WERI-Rb-1 (cell line): ENCODE data around the gene RABAC1.

Experiments
- DNase-seq: peaks from one replicate; pipeline ENCODE4 v3.0.0-alpha.2; 2020
- H3K27ac ChIP-seq: fragments of 250-450 bp; sonication (Bioruptor Pico); 2 replicates; pipeline ENCODE4 v1.5.1; 2020; ENCODE audit warnings: mild to moderate bottlenecking, moderate library complexity
- H3K27me3 ChIP-seq: fragments of 250-450 bp; sonication (Bioruptor Pico); 2 replicates; pipeline ENCODE4 v1.5.1; 2021; ENCODE audit warnings: mild to moderate bottlenecking, low read depth, moderate library complexity; ENCODE audit not compliant: insufficient read depth, severe bottlenecking
- H3K36me3 ChIP-seq: fragments of 250-450 bp; sonication (Bioruptor Pico); 2 replicates; pipeline ENCODE4 v1.5.1; 2020; ENCODE audit warnings: mild to moderate bottlenecking, moderate library complexity
- H3K4me3 ChIP-seq: 2 replicates; pipeline ENCODE4 v1.5.1; 2011; ENCODE audit warnings: low read depth, mild to moderate bottlenecking, control low read depth, low read length
- H3K9me3 ChIP-seq: fragments of 250-450 bp; sonication (Bioruptor Pico); 2 replicates; pipeline ENCODE4 v1.5.1; 2021; ENCODE audit warnings: mild to moderate bottlenecking, moderate library complexity; ENCODE audit not compliant: severe bottlenecking
- TF ChIP-seq, protein P1 (sequence below): IDR thresholded peaks from 2 replicates; pipeline ENCODE4 v1.5.1; 2011; ENCODE audit warnings: low read depth, mild to moderate bottlenecking, control low read depth, inconsistent platforms, low read length

Gene RABAC1

DNA sequence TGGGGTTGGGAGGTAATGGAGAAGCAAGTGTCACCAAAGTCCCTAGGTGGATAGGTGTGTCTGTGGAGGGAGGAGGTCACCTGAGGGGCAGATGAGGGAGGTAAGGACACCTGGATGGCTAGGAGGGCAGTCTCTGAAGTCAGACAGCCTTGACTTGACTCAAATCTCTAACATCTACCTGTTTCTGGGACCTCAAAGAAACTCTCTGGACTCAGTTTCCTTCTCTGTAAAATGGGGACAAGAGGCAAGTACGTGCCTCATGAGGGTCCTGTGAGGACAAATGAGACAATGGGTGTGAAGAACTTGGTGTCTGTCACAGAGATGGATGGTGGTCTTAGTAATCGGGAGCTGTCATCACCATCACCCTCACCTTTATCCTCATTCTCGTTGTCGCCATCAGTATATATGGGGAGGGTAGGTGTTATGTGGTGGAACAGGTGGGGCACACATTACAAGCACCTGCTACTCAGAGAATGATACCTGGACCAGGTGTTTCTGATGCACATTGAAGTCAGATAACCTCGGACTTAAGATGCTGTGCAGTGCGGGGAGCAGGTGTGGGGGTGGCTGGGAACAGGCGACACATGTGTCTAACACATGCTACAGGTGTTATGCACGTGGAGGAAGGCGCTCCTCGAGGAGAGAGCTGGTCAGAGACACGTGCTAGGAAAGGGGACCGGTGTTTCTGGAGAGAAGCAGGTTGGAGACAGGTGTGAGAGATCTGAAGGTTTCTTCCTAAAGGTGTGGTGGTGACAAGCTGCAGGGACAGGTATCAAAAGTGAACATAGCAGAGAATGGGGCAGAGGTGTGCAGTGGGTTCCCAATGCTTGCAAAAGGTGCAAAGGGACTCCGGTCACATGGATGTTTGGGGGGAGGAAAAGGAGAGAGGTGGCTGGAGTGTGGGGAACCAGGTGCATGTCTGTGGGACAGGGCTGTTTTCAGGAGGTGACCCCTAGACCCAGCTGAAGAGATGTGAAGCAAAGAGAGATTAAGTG lies 34.7 kb downstream of the RABAC1 start:
- TF ChIP-seq, protein P1, sequence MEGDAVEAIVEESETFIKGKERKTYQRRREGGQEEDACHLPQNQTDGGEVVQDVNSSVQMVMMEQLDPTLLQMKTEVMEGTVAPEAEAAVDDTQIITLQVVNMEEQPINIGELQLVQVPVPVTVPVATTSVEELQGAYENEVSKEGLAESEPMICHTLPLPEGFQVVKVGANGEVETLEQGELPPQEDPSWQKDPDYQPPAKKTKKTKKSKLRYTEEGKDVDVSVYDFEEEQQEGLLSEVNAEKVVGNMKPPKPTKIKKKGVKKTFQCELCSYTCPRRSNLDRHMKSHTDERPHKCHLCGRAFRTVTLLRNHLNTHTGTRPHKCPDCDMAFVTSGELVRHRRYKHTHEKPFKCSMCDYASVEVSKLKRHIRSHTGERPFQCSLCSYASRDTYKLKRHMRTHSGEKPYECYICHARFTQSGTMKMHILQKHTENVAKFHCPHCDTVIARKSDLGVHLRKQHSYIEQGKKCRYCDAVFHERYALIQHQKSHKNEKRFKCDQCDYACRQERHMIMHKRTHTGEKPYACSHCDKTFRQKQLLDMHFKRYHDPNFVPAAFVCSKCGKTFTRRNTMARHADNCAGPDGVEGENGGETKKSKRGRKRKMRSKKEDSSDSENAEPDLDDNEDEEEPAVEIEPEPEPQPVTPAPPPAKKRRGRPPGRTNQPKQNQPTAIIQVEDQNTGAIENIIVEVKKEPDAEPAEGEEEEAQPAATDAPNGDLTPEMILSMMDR = no peak
- DNase-seq = no peak
- H3K27me3 ChIP-seq = peaks cover 50% of the 10 kb centered on the region

DNA sequence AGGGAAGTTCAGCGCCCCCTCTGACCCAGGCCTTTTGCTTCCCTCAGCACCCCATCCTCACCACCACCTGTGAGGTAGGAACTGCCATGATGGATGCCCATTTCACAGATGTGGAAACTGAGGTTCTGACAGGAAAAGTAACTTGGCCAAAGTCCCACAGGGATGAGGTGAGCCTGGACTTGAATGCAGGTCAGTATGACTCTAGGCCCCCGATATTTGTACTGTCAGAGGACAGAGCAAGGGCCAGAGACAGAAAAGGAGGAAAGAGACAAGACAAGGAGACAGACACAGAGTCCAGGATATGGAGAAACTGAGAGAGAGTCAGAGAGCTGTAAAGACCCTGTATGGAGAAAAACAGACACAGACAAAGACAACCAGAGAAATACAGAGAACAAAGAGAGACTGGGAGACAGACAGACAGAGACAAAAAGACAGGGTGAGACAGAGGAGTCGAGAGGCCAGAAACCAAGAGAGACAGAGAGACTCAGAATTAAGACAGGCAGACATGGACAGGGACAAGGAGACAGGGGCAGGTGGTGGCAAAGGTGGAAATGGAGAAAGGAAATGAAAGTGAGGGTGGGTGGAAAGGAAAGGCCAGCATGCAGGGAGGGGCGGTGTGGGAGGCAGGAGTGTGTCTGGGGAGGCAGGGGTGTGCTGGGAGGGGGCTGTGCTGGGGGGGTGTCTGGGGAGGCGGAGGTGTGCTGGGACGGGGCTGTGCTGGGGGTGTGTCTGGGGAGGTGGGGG lies 35.9 kb downstream of the RABAC1 start:
- Histone ChIP-seq H3K36me3 (no peaks in the 10 kb centered on the region), H3K9me3 (no peaks in the 10 kb centered on the region), H3K27ac (no peak overlapping the region), H3K4me3 (no peak overlapping the region), H3K27me3 (peaks cover 43% of the 10 kb centered on the region)
- DNase-seq = no peak
- TF ChIP-seq, protein P1 = no peak

More for the DNA sequence above, 34.7 kb downstream of the RABAC1 start:
- Histone ChIP-seq H3K36me3 (no peaks in the 10 kb centered on the region), H3K27ac (no peak overlapping the region), H3K9me3 (no peaks in the 10 kb centered on the region), H3K4me3 (no peak overlapping the region)

DNA sequence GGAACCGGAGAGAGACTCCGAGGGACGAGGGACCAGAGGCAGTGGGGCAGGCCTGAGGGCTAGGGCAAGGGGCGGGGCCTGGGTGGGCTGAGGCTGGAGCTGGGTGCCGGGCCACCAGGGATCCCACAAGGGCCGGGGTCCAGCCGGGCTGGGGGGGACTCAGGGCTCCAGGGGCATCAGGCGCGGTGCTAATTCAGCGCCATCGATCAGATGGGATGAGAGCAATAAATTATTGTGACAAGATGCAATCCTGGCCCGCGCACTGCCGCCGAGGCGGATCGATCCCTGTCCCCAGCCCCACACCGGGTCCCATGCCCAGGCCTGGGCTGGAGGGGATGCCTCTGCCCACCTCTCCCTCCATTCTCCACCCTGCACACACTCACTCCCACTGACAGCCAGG lies 36.5 kb downstream of the RABAC1 start:
- Histone ChIP-seq H3K27me3 (peaks cover 42% of the 10 kb centered on the region), H3K4me3 (no peak overlapping the region)

DNA sequence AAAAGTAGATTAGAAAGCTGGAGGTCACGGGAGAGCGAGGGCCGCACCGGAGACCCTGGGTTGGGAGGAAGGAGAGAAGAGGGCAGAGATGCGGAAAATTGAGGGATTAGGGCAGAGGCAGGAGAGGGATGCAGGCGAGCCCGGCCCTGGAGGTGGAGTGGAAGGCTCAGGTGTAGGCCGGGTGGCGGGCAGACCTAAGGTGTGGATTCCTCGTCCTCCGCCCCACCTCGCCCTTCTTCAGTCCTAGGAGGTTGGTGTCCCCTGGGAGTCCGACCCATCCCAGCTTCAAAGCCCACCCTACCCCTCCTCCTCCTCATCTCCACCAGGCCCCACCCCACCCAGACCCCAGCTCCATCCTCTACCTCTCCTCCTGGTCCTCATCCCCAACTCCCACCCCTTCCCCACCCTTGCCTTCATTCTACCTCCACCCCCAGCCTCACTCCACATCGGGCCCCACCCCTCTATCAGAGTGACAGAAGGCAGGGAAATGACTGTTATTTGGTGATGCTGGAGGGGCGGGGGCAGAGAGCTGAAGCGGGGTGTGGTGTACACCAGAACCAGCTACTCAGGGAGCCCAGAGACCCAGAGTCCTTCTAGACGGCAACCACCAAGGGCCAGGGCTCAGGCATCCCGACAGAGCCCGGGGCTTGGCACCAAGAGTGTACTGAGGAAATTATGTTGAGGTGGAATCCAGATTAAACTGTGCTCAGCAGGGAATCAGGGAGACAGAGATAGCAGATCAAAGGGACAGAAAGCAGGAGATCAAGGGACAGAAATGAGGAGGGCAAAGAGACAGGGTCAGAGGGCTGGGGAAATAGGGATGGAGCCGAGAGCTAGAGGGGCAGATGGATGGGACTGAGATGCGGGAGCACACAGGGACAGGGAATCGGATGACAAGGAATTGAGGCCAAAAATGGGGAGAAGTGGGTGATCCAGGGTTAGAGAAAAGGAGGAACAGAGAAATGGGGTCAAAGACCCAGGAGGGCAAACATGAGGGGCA lies 37.2 kb downstream of the RABAC1 start:
- no peak overlapping the region for H3K27ac ChIP-seq
- no peak for DNase-seq
- H3K4me3 ChIP-seq = no peak overlapping the region
- TF ChIP-seq, protein P1 = no peak
- no peaks in the 10 kb centered on the region for H3K9me3 ChIP-seq
- no peaks in the 10 kb centered on the region for H3K36me3 ChIP-seq
- H3K27me3 ChIP-seq = peaks cover 35% of the 10 kb centered on the region

More for the DNA sequence above, 36.5 kb downstream of the RABAC1 start:
- Histone ChIP-seq H3K36me3 (no peaks in the 10 kb centered on the region), H3K9me3 (no peaks in the 10 kb centered on the region), H3K27ac (no peak overlapping the region)
- TF ChIP-seq, protein P1 = no peak
- no peak for DNase-seq

DNA sequence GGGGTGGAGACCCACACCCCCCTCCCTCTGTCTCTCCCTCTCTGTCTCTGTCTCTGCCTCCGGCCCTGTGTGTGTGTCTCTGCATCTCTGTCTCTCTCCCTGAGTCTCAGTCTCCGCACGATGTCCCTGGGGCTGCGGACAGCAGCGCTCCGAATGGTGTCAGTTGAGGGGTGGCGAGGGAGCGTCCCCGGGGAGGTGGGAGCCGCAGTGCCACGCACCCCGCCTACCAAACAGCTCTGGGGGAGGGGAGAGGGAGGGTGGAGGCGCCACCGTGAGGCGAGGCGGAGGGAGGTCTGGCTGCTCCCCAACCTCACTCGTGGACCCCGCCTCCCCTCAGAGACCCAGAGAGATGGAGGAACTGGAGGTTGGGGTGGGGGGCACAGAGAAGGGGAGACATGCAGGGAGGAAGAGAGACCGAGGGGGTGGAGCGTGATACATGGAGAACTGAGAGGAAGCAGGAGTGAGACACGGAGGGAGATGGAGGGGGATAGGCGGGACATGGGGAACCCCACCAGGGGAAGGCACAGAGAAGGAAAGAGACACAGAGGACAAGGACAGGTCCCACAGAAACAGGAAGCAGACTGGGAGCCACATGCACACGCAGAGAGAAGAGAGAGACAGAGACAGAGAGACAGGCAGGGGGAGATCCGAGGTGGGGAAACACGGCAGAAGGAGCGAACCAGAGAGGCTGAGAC lies 38.1 kb downstream of the RABAC1 start:
- H3K27me3 ChIP-seq = peaks cover 31% of the 10 kb centered on the region

More for the DNA sequence above, 38.1 kb downstream of the RABAC1 start:
- Histone ChIP-seq H3K27ac (no peak overlapping the region), H3K9me3 (no peaks in the 10 kb centered on the region), H3K4me3 (no peak overlapping the region), H3K36me3 (no peaks in the 10 kb centered on the region)
- no peak for DNase-seq
- TF ChIP-seq, protein P1 = no peak
